Stimulated activated CD4-positive, alpha-beta T cell treated with anti-CD3 and anti-CD28 coated beads, Interleukin-15, amount 100 ng/mL, for 1 hour (primary cell): ENCODE results near the gene KMT2D.

Experiments used
- DNase-seq, 2 donors: peaks; one replicate each; pipeline ENCODE4 v3.0.0-alpha.2; 2020; ENCODE audit warnings: low read depth in 1 of 2, low spot score in 1 of 2

Gene KMT2D

GRCh38 chr12:49054524-49054923 lies 6.1 kb downstream of the KMT2D start:
- no peak for DNase-seq

GRCh38 chr12:49054096-49054495 lies 6.5 kb downstream of the KMT2D start:
- no peak for DNase-seq

GRCh38 chr12:49052451-49053208 lies 8.0 kb downstream of the KMT2D start:
- DNase-seq = no peak

- DNase-seq = no peak
Observed at GRCh38 chr12:49051777-49052438, 8.7 kb downstream of the KMT2D start.

GRCh38 chr12:49051373-49051764 lies 9.2 kb downstream of the KMT2D start:
- no peak for DNase-seq

- DNase-seq = no peak
Observed at GRCh38 chr12:49050507-49051372, 9.9 kb downstream of the KMT2D start.

GRCh38 chr12:49049566-49050224 lies 10.9 kb downstream of the KMT2D start:
- no peak for DNase-seq

GRCh38 chr12:49048953-49049352 lies 11.6 kb downstream of the KMT2D start:
- no peak for DNase-seq

GRCh38 chr12:49046129-49046895 lies 14.3 kb downstream of the KMT2D start:
- DNase-seq = no peak

GRCh38 chr12:49044660-49045059 lies 15.9 kb downstream of the KMT2D start:
- no peak for DNase-seq

GRCh38 chr12:49043856-49044258 lies 16.7 kb downstream of the KMT2D start:
- peak; percentile 45 to 67 for DNase-seq

- DNase-seq = no peak
Observed at GRCh38 chr12:49043241-49043640, 17.4 kb downstream of the KMT2D start.

- DNase-seq = no peak
Observed at GRCh38 chr12:49041881-49042484, 18.6 kb downstream of the KMT2D start.

- no peak for DNase-seq
Observed at GRCh38 chr12:49041036-49041880, 19.3 kb downstream of the KMT2D start.

- no peak for DNase-seq
Observed at GRCh38 chr12:49040364-49040855, 20.2 kb downstream of the KMT2D start.

GRCh38 chr12:49039421-49040363 lies 20.9 kb downstream of the KMT2D start:
- no peak for DNase-seq

GRCh38 chr12:49038291-49038955 lies 22.2 kb downstream of the KMT2D start:
- no peak for DNase-seq

GRCh38 chr12:49037947-49038237 lies 22.7 kb downstream of the KMT2D start:
- no peak for DNase-seq
